HG03103 (cell line): ENCODE measurements around the gene DYNLT2.
"Not testable (repeated sequence)": the region's sequence is repeated elsewhere in the genome, so short reads cannot be mapped to it uniquely, and the experiment has no call there.

Source experiments
- ATAC-seq: cut with Tn5 transposase; IDR thresholded peaks from one replicate; pipeline ENCODE4 v1.9.1; 2021; ENCODE audit warnings: low read depth; ENCODE audit not compliant: unreplicated experiment

Gene DYNLT2

DNA sequence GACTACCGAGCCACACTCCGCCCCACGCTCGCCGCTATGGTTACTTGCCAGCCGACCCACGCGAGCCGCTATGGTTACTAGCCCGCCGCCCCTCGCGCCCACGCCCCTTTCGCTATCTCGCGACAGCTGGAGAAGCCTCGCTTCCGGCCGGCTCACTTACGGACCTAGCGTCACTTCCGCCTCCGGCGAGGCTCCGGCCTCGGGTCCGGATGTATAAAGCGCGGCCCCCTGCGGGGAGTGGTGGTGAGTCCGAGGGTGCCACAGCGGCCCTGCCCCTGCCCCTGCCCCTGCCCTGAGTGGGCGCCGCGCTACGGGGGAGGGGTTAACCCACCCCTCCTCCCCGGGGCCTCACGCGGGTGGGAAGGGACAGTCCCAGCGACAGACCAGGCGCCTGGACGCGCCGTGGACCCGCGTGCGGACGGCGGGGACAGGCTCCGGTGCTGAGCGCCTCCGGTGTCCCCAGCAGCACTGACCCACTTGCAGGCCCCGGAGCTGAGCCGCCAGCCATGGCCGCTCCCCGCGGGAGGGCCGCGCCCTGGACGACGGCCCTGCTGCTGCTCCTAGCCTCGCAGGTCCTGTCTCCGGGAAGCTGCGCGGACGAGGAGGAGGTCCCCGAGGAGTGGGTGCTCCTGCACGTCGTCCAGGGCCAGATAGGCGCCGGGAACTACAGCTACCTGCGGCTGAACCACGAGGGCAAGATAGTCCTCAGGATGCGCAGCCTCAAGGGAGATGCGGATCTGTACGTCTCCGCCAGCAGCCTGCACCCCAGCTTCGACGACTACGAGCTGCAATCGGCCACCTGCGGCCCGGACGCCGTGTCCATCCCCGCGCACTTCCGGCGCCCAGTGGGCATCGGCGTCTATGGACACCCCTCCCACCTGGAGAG is 49.2 kb downstream of the DYNLT2 start, which contains the start of the genes C6orf120 and WDR27:
Gene C6orf120 (plus strand): TSS at position 173 of the 886 bp plus-strand sequence. CDS start 334 bp downstream, at position 507.
Gene WDR27 (minus strand): TSS at position 76 of the 886 bp plus-strand sequence. CDS start 13,024 bp downstream, outside the sequence.
- peak; percentile 88 for ATAC-seq

DNA sequence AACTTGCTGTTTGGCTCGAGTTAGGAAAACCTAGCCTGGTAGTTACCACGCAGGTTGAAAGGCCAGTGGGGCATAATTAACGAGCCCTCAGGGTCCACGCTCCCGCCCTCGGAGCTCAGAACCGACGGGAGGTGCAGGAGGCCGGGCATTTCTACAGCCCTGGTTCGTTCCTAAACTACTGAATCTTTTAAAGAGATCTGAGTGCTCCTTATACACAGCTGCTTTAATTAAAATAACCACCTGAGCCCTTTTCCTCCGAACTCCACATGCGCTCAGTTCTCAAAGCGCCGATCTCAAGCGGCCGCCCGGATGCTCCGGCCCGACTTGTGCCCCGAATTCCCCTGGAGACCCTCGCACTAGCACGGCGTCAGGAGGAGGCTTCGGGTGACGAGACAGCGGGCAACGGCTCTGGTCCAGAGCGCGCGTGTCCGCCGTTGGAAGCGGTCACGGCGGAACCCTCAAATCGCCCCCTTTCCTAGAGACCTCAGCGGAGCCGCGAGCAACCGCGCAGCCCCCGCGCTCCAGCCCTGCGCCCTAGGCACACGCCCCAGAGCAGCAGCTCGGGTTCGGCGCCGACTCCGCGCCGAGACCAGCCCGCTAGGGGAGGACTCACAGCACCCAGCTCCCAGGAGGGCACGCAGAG is 49.9 kb downstream of the DYNLT2 start:
- ATAC-seq = peak; percentile 5

DNA sequence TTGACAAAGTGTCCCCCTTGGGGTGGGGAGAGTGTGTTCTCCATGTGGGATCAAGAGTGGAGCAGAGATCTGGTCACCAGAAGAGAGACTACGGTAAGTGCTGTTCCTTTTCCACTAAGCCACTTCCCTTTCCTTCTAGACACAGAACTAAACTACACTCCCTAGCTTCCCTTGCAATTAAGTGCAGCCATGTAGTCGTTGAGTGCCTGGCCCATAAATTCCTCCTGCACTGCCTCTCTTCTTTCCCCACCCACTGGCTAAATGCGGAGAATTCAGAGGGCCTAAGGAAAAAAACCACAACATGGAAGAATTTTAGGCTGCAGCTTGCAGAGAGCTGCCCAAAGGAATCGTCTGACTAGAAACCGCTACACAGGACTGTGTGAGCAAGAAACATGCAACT is 51.1 kb downstream of the DYNLT2 start:
- no peak for ATAC-seq

DNA sequence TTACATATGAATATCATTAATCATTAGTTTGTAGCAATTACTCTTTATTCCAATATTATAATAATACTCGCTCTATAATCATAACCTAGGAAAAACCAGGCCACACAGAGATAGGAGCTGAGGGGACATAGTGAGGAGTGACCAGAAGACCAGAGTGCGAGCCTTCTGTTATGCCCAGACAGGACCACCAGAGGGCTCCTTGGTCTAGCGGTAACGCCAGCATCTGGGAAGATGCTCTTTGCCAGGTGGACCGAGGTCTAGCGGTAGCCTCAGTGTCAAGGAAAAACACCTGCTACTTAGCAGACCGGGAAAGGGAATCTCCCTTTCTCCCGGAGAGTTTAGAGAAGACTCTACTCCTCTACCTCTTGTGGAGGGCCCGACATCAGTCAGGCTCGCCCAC is 54.3 kb downstream of the DYNLT2 start:
- not testable (repeated sequence) for ATAC-seq

DNA sequence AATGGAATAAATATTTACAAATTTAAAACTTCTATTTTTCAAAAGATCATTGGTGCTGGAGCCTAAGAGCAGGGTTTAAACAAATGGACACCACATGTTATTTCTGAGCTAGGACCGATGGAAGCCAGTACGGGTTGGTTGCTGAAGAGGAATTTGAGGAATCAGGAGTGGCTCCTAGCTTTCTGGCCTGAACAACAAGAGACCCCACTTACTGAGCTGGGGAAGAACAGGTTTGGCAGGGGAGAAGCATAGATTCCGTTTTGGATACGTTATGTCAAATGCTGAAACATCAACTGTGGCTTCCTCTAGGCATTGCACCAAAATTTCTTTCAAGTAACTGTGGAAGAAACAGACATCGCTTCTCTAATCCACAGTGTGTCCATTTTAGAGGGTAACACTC is 56.2 kb downstream of the DYNLT2 start:
- no peak for ATAC-seq

DNA sequence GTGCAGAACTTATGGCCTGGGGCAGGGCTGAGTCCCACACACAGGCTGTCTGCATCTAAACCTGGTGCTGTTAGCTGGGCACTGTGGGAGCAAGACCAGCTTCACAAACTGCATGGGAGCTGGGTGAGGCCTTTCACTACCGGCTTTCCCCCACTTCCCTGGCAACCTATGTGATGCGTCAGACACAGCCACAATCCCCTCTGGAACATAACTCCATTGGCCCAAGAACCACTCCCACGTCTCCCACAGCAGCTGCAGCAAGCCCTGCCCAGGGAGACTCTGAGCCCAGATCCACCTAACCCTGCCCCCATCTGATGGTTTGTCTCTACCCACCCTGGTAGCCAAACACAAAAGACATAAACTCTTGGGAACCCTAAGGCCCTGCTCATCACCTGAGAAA is 58.9 kb downstream of the DYNLT2 start:
- no peak for ATAC-seq

DNA sequence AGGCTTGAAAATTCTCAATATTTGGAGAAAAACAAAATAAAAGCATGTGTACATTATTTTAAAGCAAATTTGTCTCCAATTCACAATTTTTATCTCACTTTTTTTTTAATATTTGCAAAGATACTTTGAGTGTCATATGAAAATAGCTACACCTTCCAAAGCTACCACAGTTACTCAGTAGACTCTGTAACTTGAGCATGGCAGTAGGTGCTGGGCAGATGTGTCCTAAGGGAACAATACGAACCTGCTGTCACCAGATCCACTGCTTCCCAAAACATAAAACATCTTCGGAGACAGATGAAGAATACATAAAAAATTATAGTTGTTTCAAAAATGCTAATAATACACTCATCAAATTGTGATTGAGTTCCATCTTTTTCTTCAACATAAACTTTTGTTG is 60.1 kb downstream of the DYNLT2 start:
- no peak for ATAC-seq
